GM12873 (cell line): Measurements from ENCODE around the gene CYP46A1.

Source experiments
- CTCF ChIP-seq: IDR thresholded peaks from 2 replicates; pipeline ENCODE4 v1.5.1; 2012; ENCODE audit warnings: low read depth, mild to moderate bottlenecking, moderate library complexity, low read length, control low read depth; ENCODE audit not compliant: insufficient read depth; ENCODE audit errors: missing control alignments

CYP46A1 gene

DNA sequence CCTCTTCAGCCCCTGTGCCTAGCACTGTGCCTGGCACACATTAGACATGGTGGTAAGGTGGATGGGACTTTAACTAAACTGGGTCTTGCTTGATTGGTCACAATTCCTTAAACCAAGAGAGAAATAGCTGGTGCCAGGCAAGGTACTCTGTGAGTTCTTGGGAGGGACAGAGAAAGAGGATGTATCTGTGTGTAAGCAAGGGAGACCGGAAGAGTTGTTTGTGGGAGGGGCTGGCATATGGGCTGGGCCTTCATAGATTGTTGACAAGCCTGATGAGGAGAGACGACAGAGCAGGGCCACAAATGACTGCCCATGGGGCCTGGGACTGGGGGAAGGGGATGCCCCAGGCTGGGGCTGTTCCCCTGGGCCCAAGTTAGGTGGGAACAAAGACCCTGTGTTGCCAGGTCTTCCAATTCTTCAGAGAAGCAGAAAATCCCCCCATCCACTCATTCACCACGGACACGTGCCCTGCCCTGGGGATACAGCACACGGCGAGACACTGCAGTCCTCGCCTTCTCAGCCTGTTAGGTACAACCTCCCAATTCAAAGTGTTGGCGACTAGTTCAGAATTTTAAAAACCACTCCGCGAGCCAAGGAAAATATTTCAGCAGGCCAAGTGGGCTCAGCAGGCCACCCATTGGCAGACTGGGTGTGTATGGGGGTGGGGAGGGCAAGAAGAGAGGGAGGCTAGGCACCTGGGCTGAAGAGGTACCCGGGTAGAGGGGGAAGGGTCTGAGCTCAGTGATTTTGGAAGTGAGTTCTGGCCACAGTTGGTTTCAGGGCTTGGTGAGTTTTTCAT, 11.4 kb upstream of the CYP46A1 start:
- TF ChIP-seq CTCF = no peak

DNA sequence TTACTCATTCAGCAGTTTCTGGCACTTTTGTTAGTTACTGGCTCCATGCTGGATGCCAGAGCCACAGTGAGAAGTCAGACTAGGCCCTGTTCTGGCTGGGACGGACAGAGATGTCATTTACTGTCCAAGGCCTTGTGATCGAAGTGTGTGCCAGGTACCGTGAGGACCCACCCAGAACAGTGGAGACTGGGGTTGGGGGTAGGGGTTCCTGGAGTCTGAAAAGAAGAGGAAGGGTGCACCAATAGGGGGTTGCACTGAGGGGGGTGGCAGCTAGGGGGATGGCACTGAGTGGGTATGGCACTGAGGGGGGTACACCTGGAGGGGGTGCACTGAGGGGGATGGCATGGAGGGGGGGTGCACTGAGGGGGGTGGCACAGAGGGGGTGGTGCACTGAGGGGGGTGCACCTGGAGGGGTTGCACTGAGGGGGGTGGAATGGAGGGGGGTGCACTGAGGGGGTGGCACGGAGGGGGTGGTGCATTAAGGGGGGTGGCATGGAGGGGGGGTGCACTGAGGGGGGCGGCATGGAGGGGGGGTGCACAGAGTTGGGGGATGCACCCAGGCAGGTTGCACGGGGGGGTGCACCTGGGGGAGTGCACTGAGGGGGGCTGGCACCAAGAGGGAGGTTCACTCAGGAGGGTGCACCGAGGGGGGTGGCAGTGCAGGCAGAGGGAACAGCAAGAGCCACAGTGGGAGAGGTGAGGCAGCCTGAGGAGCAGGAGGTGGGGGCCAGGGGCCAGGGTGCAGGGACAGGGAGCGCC, 10.6 kb upstream of the CYP46A1 start:
- no peak for TF ChIP-seq CTCF

GRCh38 chr14:99674064-99674650, 9.9 kb upstream of the CYP46A1 start:
- no peak for TF ChIP-seq CTCF

GRCh38 chr14:99674776-99675381, 9.2 kb upstream of the CYP46A1 start:
- no peak for TF ChIP-seq CTCF

DNA sequence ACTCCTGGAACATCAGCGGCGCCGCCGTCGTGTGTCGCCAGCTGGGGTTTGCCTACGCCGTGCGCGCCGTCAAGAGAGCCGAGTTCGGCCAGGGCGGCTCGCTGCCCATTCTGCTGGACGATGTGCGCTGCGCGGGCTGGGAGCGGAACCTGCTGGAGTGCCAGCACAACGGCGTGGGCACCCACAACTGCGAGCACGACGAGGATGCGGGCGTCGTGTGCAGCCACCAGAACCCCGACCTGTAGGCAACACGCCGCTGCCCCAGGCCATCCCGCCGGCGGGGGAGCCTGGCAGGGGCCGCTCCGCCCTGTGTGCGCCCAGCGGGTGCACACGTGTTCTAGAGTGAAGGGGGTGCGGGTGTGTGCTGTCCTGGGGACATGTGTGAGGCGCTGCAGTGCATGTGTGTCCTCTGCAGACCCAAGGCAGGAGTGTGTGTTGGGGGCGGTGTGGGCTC, 8.7 kb upstream of the CYP46A1 start:
- no peak for TF ChIP-seq CTCF

DNA sequence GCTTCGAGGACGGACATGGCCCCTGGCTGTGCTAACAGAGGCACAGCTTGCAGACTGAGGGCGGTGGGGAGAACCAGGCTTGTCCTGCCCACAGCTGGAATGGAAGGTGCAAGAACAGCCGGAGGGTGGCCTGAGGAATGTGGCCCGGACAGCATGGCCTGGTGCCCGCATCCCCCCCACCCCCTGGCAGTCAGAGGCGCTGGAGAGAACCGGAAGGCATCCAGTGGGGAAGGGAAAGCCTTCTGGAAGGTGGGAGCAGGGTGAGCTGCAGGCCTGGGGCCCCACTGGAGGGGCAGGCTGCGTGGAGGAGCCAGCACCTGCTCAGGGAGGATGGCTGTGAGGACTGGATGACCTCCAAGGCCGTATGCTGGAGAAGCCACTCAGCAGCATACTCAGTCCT, 8.1 kb upstream of the CYP46A1 start:
- no peak for TF ChIP-seq CTCF

DNA sequence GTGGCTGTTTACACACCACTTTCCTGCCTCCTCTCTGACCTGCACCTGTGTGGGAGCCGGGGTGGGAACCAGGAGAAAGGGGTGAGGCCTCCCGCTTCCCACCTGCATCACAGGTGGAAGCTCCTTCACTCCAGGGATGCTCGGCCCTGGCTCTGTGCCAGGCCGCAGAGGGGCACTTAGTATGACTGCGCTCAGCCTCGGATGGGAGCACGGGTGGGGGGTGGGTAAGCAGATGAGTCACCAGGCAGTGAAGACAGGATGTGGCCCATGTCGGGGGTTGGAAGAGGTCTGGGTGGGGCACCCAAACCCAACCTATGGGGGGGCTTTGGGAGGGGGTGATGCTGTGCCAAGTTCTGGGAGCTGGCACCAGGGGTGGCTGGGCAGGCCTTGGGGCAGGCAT, 7.4 kb upstream of the CYP46A1 start:
- no peak for TF ChIP-seq CTCF
